HUES64 (cell line): ENCODE data around the gene BCKDHA.

ENCODE experiments used
- H3K27ac ChIP-seq: 2 replicates; pipeline ENCODE4 v1.7.0; 2013; ENCODE audit warnings: low read depth, low read length, inconsistent platforms
- H3K27me3 ChIP-seq: 2 replicates; pipeline ENCODE4 v1.6.1; 2013; ENCODE audit warnings: mild to moderate bottlenecking, low read length; ENCODE audit not compliant: insufficient read depth
- H3K36me3 ChIP-seq: 2 replicates; pipeline ENCODE4 v1.6.1; 2013; ENCODE audit warnings: mild to moderate bottlenecking, low read length; ENCODE audit not compliant: insufficient read depth
- H3K4me1 ChIP-seq: 2 replicates; pipeline ENCODE4 v1.6.1; 2013; ENCODE audit warnings: mild to moderate bottlenecking, low read length, moderate library complexity; ENCODE audit not compliant: insufficient read depth
- H3K4me3 ChIP-seq: 2 replicates; pipeline ENCODE4 v1.5.1; 2013; ENCODE audit warnings: mild to moderate bottlenecking, low read length, moderate library complexity
- H3K9ac ChIP-seq: 2 replicates; pipeline ENCODE4 v1.6.1; 2013; ENCODE audit warnings: mild to moderate bottlenecking, low read depth, low read length
- H3K9me3 ChIP-seq: 2 replicates; pipeline ENCODE4 v1.6.1; 2013; ENCODE audit warnings: low read depth, low read length; ENCODE audit not compliant: insufficient read depth
- WGBS: fragments of 150-250, 120-280 bp; methylation state at CpG from one replicate; pipeline ENCODE4 v1.1.7; 2013; ENCODE audit warnings: missing lambda C conversion rate; 5-methylcytosine and 5-hydroxymethylcytosine counted together

The BCKDHA gene

DNA sequence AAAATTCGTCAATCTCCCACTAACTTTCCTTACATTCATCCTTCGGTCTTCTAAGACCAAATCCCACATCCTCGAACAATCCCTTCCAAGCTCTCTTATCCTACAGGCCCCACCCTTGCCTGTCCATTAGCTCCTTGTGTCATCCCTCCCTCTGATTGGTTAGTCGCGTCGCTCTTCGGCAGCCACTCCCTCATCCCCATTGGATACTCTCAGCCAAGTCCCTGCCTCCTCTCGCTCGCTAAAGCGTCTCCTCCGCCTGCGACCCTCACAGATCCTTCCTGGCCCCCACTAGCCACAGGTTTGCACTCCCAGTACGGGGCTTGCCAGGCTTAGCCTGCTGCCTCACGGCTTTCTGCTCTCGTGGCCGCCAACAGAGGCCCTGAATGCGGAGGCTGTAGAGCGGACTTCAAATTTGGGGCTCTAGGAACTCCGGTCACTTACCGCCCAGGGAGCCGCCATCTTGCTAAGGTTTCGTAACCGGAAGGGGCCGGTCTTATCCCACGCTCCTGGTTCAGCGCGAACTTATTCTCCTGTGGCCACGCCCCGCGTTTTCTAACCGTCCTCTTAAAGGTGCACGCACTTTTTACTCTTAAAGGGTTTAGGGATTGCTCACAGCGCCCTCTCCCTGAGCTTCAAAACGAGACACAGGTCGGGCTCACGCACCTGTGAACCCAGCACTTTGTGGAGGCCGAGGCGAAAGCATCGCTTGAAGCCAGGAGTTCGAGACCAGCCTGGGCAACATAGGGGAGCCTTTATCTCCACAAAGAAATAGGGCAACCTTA, 42.0 kb downstream of the BCKDHA start, which contains the start of gene DMAC2:
Gene DMAC2 (minus strand): TSS at position 472 of the 782 bp plus-strand sequence. CDS start 13 bp downstream, at position 459.
- 2% methylated on average over 40 of the region's 40 CpGs for WGBS
- H3K4me1 ChIP-seq = no peaks in the 10 kb centered on the region
- H3K9ac ChIP-seq = peak within 1 kb of the TSS; percentile 96
- no peaks in the 10 kb centered on the region for H3K9me3 ChIP-seq
- H3K27me3 ChIP-seq = no peaks in the 10 kb centered on the region
- peak within 1 kb of the TSS; percentile 88 for H3K4me3 ChIP-seq
- H3K36me3 ChIP-seq = peaks cover 12% of the 10 kb centered on the region
- peak within 1 kb of the TSS; percentile 91 for H3K27ac ChIP-seq

DNA sequence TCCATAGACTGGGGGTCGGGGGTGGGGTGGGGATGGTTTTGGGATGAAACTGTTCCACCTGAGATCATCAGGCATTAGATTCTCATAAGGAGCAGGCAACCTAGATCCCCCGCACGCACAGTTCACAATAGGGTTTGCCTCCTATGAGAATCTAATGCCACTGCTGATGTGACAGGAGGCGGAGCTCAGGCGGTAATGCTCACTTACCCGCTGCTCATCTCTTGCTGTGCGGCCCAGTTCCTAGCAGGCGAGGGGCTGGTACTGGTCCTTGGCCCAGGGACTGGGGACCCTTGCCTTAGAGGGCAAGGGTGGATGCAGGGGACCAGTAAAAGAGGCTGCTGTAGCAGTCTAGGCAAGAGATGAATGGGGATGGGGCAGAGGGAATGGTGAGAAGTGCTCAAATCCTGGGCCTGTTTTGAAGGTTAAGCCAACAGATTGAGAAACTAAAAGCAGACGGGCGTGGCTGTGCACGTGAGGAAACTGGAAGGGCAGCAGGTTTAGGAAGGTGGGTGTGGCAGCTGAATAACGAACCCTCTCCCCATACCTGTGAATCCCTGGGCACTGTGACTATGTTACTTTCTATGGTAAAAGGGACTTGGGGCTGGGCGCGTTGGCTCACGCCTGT, 43.8 kb downstream of the BCKDHA start:
- Histone ChIP-seq H3K27ac (no peak overlapping the region), H3K27me3 (no peaks in the 10 kb centered on the region; the same call in none of the 2 replicates), H3K9ac (no peak overlapping the region), H3K4me3 (no peak overlapping the region), H3K36me3 (peaks cover 9% of the 10 kb centered on the region), H3K9me3 (no peaks in the 10 kb centered on the region), H3K4me1 (no peaks in the 10 kb centered on the region)
- 86% methylated on average over 14 of the region's 15 CpGs for WGBS

DNA sequence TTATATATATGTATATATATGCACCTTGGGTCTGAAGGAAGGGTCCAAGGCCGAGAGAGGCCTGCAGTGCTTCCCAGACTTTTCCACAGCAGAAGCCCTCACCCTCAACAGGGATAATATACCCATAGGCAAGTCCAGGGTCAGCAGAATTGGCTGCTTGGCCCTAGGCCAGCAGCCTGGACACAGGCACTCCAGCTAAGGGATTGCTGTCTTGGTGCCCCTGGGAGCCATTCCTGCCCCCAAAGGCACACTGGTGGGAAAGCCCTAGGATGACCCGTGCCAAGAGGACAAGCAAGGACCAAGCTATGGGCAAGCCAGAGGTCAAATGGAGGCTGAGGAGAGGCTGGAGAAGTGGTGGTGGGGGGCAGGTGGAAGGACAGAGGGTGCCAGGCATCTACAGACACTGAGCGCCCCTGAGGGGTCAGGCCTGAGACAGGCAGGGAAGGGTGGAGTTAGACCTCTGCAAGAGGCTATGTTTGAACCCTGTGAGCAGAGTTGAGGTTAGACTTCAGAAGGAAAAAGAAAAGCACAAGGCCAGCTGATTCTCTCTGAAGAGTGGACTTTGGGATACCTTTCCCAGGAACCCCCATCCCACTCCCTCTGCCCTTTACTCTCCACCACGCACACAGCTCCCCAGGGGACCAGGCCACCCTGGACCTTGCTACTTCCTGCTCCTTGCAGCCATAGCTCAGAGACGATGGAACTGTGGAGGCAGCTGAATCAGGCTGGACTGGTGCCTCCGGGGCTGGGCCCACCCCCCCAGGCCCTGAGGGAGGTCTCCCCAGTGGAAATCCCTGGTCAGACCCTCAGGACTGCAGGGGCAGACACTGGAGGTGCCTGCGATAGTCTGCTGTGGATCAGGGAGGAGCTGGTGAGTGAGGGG, 45.1 kb downstream of the BCKDHA start, which contains the start of gene ERICH4:
Gene ERICH4 (plus strand): TSS at position 684 of the 883 bp plus-strand sequence. CDS start 14 bp downstream, at position 698.
- H3K9ac ChIP-seq = no peak within 1 kb of the TSS
- WGBS = 79% methylated on average over 7 of the region's 7 CpGs
- H3K27me3 ChIP-seq = peaks cover 3% of the 10 kb centered on the region
- no peak within 1 kb of the TSS for H3K27ac ChIP-seq
- no peaks in the 10 kb centered on the region for H3K4me1 ChIP-seq
- peaks cover 5% of the 10 kb centered on the region for H3K36me3 ChIP-seq
- no peaks in the 10 kb centered on the region; the same call in 1 of the 2 replicates for H3K9me3 ChIP-seq
- no peak within 1 kb of the TSS for H3K4me3 ChIP-seq

DNA sequence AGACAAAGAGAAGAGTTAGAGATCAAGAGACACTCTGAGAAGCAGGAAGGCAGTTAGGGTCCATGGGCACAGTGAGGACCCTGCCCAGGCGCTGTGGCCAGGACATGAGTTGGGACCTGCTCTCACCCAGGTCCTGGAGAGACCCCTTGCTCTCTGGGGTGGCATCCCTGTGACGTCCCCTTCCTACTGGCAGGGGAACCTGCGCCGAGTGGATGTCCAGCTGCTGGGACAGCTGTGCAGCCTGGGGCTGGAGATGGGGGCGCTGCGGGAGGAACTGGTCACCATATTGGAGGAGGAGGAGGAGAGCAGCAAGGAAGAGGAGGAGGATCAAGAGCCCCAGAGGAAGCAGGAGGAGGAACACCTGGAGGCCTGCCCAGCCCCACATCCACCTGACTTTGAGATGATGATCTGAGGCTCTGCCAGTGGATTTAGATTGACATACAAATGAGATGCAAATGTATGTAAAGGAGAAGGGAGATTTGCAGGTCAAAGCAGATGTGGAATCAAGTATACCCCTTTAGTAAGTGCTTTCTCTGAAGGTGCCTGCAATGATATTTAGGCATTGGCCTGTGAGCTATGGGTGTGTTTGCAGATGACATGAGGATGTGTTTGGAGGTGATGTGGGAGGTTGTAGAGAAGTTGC, 46.3 kb downstream of the BCKDHA start:
- no peak overlapping the region for H3K9ac ChIP-seq
- no peak overlapping the region for H3K27ac ChIP-seq
- no peak overlapping the region for H3K4me3 ChIP-seq
- H3K27me3 ChIP-seq = peaks cover 15% of the 10 kb centered on the region
- no peaks in the 10 kb centered on the region for H3K36me3 ChIP-seq
- whole genome bisulfite sequencing = 72% methylated on average over 6 of the region's 6 CpGs
- H3K4me1 ChIP-seq = no peaks in the 10 kb centered on the region
- H3K9me3 ChIP-seq = no peaks in the 10 kb centered on the region; the same call in 1 of the 2 replicates

DNA sequence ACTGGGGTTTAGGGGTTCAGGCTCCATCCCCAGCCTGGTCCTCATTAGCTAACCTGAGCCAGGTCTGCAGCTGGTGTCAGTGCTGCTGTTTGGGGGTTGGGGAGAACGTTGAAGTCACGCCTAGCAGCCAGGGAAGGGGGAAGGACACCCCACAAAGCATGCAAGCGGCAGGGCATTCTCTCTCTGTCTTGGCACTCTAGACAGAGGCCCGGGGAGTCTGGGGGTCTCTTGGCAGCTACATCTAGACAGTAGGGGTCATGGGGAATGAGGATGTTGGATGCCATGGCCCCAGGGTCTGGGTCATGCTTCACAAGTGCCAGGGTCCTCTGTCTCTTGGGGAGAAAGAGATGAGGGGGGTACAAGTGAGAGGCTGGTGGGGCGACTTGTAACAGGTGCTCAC, 48.0 kb downstream of the BCKDHA start:
- WGBS = 58% methylated on average over 5 of the region's 5 CpGs
- peaks cover 16% of the 10 kb centered on the region for H3K27me3 ChIP-seq
- H3K4me3 ChIP-seq = no peak overlapping the region
- H3K36me3 ChIP-seq = no peaks in the 10 kb centered on the region
- no peaks in the 10 kb centered on the region for H3K4me1 ChIP-seq
- no peaks in the 10 kb centered on the region; the same call in 1 of the 2 replicates for H3K9me3 ChIP-seq
- no peak overlapping the region for H3K27ac ChIP-seq
- no peak overlapping the region for H3K9ac ChIP-seq

DNA sequence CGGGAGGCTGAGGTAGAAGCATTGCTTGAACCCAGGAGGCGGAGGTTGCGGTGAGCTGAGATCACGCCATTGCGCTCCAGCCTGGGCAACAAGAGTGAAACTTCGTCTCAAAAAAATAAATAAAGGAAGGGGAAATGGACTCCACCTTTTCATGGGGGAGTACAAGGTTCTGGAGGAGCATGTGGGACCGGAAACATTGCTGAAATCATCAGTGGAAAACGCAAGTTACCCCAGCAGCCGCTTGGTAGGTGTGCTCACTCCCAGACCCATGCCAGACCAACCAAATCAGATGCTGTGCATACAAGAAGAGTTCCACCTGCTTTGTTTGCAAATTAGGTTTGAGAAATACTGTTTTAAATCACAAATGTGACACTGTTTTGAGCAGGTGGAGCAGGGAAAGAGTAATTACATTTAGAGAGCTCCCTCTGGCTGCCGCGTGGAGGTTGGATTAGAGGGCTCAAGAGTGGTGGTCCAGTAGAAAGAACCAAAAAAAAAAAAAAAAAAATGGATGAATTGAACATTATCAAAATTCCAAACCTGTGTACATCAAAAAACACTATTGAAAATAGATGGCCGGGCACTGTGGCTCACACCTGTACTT, 50.2 kb downstream of the BCKDHA start:
- Histone ChIP-seq H3K4me3 (no peak overlapping the region), H3K9ac (no peak overlapping the region), H3K27ac (no peak overlapping the region), H3K4me1 (no peaks in the 10 kb centered on the region), H3K27me3 (peaks cover 16% of the 10 kb centered on the region), H3K36me3 (no peaks in the 10 kb centered on the region), H3K9me3 (no peaks in the 10 kb centered on the region; the same call in 1 of the 2 replicates)
- 72% methylated on average over 12 of the region's 12 CpGs for WGBS

DNA sequence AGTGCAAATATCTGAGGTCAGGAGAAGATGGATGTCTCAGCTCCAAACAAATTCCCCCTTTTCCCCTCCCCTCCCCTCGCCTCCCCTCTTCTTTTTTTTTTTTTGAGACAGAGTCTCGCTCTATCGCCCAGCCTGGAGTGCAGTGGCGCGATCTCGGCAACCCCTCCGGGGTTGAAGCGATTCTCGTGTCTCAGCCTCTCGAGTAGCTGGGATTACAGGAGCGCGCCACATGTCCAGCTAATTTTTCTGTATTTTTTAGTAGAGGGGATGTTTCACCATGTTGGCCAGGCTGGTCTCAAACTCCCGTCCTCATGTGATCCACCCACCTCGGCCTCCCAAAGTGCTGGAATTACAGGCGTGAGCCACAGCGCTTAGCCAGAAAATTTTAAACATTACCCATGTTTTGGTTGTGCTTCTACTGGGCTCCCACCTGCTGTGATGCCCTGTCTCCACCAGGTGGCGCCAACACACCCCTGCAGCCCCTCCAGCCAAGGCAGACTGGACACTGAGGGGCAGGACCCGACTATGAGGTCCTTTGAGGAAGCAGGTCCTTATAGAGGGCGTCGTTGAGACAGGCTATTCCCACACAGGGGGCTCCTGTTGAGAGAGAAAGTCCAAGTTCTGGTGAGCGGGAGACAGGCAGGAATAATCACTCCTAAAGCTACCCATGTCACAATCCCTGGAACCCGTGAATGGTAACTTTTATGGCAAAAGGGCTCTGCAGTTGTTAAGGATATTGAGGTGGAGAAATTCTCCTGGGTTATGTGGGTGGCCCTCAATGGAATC, 51.7 kb downstream of the BCKDHA start:
- Histone ChIP-seq H3K27ac (no peak overlapping the region), H3K36me3 (no peaks in the 10 kb centered on the region), H3K4me1 (no peaks in the 10 kb centered on the region), H3K9me3 (no peaks in the 10 kb centered on the region; the same call in 1 of the 2 replicates), H3K9ac (no peak overlapping the region), H3K4me3 (peak overlapping the region; percentile 41), H3K27me3 (peaks cover 20% of the 10 kb centered on the region)
- WGBS = 11% methylated on average over 21 of the region's 22 CpGs

DNA sequence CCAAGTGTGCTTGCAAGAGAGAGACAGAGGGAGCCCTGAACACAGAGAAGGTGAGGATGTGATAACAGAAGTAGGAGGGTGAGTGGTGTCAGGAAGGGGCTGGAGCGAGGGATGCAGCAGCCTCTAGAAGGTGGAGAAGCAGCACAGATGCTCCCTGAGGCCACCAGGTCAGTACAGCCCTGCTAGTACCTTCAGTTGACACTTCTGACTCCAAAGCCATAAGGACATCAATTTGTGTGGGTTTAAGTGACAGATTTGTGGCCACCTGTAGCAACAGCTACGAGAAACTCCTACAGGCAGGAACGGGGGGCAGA, 52.2 kb downstream of the BCKDHA start:
- WGBS = 89% methylated on average over 2 of the region's 3 CpGs
- Histone ChIP-seq H3K9ac (no peak overlapping the region), H3K4me3 (no peak overlapping the region), H3K36me3 (no peaks in the 10 kb centered on the region), H3K4me1 (no peaks in the 10 kb centered on the region), H3K27me3 (peaks cover 23% of the 10 kb centered on the region), H3K27ac (no peak overlapping the region), H3K9me3 (no peaks in the 10 kb centered on the region; the same call in 1 of the 2 replicates)

DNA sequence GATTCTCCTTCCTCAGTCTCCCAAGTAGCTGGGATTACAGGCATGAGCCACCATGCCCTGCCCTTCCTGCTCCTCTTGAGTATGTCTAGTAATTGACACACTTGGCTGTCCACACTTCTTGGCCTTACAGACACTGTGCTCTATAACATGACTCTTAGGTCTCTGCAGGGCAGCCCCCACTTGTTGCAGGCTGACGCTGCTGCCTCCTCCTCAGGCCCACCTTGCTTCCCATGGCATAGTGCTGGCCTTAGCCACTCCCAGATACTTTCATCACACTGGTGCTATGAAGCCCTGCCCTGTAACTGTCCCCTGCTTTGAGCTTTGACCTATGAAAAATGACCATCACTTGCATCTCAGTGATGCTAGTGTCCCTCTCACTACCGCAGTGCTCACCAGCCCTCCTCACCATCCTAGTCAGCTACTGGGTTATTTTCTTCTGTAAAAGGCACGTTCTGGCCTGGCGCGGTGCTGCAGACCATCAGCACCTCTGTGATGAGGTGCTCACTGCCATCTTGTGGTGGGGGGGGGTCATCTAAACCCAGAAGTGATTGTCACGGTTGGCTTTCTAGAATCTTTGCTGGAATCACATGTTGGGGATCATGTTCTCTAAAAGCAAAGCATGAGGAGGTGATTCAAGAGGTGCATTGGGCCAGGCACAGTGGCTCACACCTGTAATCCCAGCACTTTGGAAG, 55.1 kb downstream of the BCKDHA start:
- WGBS = 55% methylated on average over 6 of the region's 6 CpGs
- Histone ChIP-seq H3K27ac (no peak overlapping the region), H3K4me3 (no peak overlapping the region), H3K4me1 (no peaks in the 10 kb centered on the region), H3K9ac (no peak overlapping the region), H3K9me3 (no peaks in the 10 kb centered on the region), H3K27me3 (peaks cover 41% of the 10 kb centered on the region), H3K36me3 (no peaks in the 10 kb centered on the region)
